Measurements from ENCODE around the gene GLIS1.

GLIS1 gene

DNA sequence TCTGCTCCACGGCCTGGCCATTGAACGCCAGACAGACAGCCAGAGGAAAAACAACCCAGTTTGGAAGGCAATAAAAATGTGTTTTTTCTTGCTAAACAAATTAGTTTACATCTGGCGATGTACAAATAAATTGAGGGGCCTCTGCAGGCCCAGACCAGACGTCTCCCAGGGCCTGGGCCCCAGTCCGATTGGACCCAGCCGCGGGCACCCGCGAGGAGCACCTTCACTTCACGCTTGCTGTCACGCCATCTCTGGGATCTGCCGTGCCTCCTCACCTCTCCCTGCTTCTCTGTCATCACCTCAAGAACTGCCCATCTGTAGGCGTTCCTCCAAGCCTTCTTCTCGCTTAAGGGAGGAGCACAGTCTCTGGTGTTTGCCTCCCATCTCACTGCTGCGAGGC, 61.5 kb downstream of the GLIS1 start:
- no peak for DNase-seq

DNA sequence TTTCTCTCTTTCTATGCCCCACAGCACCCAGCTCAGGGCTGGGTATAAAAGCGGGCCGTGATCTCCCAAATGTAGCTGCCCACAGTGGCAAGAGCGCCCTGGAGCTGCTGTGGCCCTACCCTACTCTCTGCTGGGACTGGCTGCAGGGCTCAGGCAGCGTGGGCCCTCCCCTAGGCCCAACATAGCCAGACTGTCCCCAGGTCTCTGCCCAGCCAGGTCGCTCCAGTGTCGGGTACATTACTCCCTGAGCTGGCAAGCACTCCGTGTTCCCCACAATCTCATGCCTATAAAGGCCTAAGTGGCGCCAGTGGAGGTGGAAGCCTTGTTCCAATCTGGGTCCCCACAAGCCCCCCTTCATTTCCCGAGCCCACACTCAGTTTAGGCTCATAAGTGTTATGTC, 66.2 kb downstream of the GLIS1 start:
- no peak for DNase-seq

DNA sequence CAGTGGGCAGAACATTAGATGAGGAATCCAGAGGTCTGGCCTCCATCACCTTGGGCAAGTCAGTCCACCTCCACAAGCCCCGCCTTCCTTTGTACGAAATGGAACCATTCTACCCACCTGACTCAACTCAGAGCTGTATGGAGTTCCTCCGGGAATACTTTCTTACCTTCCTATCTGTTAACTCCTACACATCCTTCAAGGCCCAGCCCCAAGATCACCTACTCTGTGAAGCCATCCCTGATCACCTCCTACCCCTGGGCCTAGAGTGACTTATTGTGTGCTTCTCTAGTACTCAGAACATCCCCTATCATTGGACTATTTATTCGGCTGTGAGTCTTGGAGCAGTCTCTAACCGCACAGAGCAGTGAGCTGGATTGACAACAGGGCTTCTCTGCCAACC, 66.7 kb downstream of the GLIS1 start:
- DNase-seq: no peak

DNA sequence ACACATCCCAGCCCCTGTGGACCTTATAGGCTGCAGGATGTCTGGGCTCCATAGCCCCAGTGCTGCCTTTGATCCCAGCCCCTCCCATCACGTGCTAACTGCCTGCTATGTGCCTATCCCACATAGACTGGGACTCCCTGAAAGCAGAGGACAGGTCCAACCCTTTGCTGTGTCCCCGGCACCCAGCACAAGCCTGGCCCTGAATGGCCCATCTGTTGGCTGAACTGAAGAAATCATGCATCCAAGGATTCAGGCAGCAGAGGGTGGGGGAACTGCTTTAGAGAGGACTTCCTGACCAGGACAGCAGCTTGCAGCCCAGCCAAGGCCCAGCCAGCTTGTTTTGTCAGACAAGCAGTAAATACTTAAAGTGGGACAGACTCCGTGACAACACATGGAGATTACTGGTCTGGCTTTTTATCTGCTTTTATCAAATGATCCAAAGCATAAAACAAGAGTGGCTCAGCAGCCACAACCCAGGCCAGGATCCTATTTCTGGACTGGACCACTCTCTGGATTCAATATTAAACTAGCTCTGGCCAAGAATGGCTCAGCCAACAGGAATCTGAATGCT, 69.3 kb downstream of the GLIS1 start:
- no peak for DNase-seq

DNA sequence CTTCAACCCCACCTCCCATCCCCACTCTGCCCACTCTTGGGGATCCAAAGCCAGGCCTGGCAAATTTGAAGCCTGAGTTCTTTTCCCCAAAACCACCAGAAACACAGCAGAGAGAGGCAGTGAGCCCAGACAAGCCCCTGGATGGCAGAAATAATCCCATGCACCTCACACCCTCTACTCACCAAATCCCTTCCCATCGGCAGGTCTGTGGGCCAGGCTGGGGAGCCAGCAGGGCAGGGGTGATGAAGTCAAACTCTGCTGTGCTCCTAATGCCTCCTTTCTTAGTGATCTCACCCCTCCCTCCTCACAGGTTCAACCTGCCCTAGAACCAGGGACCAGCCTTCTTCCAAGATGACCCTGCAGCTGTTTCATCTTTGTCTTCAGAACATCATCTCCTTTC, 72.4 kb downstream of the GLIS1 start:
- no peak for DNase-seq

DNA sequence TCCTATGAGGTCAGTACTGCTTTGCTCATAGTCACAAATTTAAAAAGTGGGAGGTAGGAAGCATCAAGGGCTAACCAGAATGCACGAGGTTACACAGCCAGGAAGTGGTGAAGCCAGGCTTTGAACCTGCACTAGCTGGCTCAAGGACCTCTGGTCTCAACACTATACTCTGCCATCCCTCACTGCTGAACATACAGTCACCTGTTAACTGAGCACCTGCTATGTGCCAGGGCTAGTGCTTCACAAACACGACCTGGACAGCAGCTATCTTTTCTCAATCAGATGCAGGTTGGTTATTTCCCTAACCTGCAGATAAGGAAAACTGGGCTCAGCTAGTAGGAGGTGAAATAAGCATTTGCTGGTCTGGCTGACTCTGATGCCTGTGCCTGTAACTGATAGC, 73.0 kb downstream of the GLIS1 start:
- DNase-seq: no peak

DNA sequence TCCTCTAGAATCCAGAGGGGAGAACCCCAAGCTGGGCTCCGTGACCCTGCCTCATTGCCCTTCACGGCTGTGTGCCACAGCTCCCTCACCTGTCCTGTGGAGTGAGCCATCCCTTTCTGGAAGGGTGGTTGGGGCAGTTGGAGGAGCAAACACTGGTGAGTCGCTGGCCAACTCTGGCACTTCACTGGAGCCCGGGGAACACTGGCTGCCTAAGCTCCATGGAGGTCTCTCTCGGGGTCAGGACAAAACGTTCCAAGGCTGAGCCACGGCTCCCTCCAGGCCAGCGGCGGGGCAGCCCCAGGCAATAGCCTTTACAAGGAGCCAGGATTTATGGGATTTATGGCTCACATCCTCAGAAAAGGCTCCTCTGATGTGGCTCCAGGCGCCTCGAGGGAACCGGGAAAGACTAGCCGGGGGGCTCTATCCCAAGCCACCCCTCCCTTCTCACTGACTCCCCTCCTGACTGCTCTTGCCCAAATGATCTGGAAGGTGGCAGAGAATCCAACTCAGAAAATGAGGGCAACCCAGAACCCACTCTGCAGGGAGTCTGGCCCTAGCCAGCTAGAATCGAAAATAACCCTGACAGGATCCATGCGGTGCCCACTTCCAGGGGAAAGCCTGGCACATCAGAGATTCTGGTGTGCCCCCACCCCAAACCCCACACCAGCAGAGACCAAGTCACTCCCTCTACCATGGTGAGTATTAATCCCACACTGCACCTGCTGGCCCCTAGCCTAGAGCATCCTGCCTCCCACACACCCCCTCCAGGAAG, 75.2 kb downstream of the GLIS1 start:
- no peak for DNase-seq

DNA sequence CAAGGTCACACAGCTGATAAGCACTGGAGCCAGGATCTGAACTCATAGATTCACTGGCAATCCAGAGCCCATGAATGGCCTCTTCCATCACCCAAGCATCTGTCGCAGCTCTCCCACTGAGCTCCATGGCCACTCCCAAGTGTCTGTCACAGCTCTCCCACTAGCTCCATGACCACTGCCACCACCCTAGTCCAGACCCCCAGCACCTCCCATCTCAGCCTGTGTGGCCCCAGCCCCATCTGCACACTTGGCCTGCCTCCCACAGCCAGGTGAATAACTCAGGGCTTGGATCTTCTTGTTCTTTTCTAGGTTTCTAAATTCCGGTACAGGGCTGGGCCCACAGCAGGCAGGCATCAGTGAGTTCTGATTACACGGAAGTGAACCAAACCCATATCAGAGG, 76.0 kb downstream of the GLIS1 start:
- no peak for DNase-seq

DNA sequence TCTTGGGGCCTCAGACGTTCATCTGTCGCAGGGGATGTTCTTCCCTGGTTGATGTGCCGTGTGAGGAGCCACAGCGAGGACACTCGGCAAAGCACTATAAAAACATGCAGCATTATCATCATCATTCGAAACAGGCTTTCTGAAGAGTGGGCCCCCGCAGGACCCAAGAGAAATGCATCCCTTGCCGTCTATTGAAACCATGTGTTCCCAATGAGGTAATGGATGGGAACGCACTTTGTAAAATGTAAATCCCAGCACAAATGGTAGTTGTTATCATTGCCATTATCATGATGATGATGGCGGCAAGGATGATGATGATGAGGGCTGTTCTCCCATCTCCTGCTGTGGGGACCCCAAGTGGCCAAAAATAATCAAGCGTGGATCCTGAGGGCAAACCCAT, 76.8 kb downstream of the GLIS1 start:
- no peak for DNase-seq

DNA sequence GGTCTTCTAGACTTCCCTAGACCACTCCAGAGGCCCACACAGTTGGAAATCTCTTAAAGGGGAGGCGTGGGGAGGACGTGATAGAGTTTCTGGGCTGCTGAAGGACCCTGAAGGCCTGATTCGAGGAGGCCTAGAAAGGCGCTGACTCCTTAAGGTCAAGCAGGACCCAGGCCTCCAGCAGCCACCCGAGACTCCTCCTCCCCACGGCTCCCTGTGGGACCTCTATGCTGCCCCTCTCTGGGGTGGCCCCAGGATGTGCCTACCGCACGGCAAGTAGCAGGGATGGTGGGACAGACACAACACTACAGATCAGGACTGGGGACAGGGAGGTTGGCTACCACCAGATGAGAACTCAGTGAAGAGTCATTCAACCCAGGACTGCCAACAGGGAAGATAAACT, 77.5 kb downstream of the GLIS1 start:
- no peak for DNase-seq

DNA sequence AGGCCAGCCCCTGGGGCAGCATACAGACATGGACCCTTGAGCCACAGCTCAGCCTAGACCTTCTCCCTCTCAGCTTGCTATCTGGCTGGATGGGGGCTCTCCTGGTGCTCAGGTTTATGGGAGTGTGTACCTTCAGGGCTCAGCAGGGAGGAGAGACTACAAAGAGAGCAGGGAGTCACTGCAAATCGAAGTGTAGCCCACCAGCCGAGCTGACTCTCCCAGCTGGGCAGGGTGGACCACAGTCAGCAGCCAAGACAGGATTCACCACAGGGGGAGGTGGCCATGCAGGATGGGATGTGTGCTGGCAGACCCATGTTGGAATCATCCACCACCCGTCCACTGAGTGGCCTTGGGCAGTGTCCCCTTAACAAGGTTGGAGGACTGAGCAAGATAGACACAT, 78.3 kb downstream of the GLIS1 start:
- DNase-seq: no peak

DNA sequence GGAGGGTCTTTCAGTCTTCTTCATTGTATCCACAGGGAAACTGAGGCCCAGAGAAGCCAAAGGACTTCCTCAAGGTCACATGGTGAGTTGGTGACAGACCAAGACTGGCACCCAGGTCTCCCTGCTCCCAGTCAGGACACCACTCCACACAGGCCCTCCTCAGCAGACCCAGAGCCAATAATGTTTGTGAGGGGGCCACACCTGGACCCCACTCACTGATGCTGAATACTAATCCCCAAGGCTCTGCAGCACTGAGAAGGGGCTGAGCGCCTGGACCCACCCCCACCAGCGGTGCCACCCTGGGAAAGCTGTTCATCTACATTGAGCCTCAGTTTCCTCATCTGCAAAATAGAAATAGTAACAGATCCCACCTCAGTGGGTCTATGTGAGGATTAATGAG, 79.5 kb downstream of the GLIS1 start:
- no peak for DNase-seq

DNA sequence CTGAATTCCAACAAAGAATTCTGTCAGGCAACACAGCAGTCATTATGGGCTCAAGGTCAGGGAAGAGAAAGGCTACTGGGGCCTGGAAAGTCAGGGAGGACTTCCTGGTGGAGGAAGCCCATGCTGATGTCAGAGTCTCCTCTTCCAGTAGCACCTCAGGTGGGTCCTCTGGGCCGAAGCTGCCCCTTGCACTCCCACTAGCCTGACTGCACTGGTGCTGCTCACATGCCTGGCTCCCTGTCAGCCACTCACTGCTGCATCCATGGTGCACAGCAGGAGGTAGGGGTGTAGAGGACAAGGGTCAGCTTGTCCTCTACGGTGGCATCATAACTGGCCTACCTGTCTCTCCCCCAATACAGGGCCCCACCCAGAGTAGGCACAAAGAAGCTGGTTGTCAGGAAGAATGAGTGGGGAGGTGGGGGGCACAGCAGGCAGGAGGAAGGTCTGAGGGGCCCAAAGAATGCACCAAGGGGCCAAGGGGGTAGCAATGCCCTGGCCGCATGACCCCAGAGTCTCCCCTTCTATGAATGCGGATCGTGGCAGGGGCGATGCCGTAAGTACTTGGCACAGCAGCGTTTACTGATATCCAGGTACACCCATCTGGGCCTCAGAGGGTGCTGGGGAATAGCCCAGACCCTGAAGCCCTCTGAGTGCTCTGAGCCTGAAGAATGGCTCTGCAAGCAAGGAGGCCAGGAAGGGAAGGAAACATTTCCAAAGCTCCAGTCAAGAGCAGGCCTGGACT, 80.3 kb downstream of the GLIS1 start:
- DNase-seq: no peak

DNA sequence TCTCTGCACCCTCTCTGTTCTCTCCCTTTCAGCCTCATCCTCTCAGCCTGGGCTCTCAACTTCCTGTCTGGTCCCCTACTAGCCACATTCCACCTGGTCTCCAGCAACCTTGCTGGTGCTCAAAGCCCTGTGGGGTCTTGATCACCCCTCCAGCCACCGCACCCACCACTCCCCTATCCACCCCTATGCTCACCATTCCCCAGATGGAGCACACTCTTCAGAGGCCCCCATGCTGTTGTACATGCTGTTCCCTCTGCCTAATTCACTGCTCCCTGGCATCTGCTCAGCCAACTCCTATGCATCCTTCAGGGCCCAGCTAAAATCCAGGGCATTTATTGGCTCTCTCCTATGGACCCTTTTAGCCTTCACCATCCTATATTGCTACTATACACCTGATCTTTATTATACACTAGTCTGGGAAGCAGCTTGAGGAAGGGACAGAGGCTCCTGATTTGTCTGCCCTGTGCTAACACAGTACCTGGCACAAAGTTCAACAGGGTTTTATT, 81.0 kb downstream of the GLIS1 start:
- no peak for DNase-seq

DNA sequence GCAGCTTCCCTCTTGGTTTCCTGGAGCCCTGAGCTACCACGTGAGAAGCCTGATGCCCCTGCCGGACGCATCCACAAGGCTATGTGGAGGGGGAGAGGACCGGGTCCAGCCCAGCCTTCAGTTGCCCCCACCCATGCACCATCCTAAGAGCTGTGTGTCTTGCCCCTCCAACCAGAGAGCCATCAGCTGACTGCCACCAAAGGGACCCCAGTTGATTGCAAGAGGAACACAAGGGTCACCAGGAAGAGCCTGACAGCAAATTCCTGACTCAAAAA, 81.5 kb downstream of the GLIS1 start:
- DNase-seq: no peak

DNA sequence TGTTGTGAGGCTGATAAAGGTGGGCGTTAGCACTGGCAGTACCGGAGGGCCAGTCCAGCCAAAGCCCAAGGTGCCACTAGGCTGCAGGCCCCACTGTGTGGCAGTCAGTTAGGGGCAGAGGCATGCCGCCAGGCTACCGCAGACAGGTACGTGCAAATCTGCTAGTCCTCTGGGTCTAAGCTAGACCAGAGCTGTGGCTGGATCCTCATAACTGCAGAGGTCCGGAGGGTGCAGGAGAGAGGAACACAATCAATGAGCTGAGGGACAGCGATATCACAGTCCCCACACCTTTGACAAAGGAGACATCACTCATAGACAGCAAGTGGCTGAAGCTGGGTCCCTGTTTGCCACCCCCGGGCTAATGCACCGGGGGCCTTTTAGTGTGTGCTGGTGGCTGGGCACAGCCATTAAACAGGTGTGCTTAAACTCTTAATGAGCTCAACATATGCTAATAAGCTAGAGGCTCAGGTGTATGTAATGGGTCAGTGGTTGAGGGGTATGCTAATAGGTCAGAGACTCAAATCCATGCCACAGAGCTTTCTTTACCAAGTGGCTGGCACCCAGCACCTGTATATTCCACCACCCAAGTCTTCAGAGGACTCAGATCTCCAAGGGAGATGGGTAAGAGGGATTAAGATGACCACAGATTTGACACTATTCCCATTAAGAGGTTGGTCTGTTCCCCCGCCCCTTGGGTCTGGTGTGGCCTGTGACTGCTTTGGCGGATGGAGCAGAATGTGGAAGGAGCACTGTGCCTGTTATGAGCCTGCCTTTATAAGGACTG, 82.0 kb downstream of the GLIS1 start:
- no peak for DNase-seq

DNA sequence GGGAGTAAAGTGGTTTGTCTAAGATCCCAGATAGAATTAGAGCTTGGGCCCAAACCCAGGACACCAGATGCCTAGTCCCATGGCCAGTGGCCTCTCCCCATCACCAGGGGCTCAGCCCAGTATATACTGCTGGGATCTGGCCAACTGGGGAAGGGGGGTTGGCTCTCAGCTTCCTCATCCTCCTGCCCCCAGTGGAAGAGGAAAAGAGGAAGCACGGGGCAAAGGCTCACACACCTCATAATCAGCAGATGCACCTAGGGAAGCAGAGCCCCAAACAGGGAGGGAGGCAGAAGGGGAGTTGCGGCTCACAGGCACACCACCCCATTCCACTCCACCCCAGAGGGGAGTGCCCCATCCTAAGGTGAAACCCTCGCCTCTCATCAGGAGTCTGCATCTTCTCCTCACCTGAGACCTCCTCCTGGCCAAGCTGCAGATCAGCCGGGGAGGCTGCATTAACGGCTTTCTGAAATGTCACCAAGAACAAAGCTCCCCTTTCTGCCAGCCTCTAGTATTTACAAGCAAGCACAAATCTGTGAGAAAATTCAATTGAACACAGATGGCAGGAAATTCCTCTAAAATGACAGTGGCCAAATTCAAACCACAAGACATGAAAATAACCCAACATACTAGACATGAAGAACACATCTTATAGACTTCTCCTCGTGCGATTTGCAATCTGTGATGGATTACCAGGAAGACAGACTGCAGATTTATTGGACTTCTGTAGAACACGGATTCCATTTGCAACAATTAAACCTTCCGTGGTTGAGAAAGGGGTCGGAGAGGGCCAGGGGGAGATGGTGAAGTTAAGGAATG, 82.8 kb downstream of the GLIS1 start:
- no peak for DNase-seq

DNA sequence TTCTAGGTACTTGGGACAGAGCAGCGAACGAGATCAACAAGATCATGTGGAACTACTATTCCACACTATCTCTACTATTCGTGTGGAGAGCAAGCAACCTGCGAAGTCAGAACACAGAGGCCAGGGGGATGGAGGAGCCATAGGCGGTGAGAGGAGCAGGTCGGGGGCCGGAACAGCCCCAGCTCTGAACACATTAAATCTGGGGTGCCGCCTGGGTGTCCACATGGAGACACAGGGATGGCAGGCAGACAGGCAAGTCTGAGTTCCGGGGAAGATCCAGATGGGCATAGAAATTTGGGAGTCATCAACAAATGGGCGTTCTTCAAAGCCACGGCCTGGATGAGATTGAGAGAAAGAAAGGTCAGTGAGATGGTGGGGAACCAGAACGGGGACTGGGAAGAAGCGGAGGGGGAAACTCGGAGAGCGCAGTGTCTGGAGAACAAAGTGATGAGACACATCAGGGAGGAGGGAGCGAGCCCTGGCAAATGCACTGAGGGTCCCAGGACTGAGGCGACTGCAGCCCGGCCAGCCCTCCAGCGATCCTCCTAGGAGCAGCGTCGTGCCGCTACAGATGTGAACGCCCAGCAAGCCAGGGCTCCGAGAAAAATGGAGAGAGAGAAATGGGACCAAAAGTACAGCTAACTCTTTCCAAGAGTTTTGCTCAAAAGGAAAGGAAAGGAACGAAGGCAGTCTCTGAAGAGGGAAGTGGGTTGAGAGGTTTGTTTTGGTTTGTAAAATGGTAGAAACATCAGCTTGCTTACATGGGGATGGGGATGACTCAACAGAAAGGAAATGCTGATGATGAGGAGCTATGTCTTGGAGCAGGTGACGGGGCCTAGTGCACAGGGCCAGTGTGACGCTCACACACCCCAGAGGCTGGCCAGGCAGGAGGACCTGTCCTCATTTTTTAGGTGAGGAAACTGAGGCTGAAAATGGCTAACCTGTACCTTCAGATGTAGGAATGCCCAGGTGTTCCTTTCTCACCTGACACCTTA, 84.5 kb downstream of the GLIS1 start:
- DNase-seq: no peak

DNA sequence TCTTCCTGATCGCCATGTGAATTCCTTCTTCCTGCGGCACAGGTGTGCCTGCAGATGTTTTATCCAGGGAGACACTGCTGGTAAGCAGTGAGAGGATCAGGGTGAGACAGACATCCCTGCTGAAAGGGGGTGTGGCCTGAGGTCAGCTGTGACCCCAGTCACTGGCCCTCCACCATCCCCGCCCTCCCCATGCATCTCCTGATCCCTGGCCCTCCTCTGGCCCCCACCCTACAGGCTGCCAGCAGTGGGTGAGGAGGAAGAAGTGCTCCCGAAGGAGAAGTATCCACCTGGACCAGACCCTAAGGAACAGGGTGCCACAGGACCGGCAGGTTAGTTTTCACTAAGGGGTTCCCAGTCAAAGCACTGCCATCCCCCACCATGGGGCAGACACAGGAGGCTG, 85.3 kb downstream of the GLIS1 start:
- DNase-seq: no peak

DNA sequence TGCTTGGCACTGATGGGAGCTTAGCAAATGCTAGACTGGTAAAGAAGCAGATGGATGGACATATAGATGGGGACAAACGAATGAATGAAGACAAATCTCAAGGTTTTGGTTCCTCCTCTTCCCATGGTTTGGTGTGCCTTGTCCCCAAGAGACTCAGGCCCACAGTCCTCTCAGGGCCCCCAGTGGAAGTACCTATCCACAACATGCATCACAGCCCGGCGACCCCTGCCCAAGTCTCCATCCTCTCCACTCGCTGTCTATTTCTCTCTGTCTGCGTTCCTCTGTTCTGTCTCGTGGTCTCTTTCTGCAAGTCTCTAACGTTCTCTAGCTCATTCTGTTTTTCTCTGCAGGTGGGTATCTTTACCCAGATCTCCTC, 85.8 kb downstream of the GLIS1 start:
- DNase-seq: no peak

DNA sequence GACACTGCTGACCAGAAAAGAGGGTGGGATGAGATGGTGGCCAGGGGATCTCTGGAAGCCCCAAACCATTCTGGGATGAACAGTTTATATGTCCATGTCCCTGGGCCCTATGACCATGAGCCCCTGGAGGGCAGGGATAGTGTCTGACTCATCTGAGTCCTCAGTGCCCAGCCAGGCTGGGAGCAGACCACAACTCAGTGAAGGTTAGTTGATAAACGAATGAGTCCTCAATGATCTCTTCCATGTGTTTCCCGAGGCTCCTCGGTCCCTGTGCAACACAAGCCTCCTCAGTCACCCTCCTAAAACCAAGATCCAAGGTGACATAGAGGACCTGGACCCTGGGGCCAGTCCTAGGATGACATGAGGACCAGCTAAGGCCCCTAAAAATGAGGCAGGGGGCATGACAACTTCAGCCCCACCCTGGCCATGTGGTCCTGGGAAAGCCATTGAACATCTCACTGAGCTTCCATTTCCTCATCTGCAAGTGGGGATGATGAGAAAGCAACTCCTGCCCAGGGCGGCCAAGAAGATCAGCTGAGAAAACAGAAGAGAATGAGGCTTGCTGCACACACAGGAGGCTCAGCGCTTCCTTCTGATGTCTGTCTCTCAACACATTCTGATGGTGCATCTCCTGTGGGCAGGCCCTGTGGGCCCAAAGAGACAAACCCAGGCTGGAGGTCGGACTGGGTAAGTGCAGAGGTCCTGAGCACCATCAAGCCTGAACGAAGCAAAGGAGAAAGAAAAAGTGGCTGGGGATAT, 86.3 kb downstream of the GLIS1 start:
- DNase-seq: no peak

All from DMS79 (cell line).